ENCODE results near the gene PCCA. TPM values are rescaled to one million over a fixed set of nuclear protein-coding genes. Genes with fewer than 3 reads are reported as not detected.

Gene PCCA
- total RNA-seq, 1 donor from 2014 or later, result 229 TPM

GRCh38 chr13:100534911-100535310, 446.0 kb downstream of the PCCA start:
- no peak overlapping the region for H3K9ac ChIP-seq (ENCODE audit: low read depth in 1 of 3, low read length in 3 of 3)
- H3K9me3 ChIP-seq (ENCODE audit: control insufficient read depth in 3 of 3, low read length in 3 of 3), result no peaks in the 10 kb centered on the region
- H3K36me3 ChIP-seq (ENCODE audit: control insufficient read depth in 3 of 3, insufficient read depth in 3 of 3, low read length in 3 of 3), result peaks cover 0 to 12% (median 9%) of the 10 kb centered on the region in 3 donors
- H3K27ac ChIP-seq (ENCODE audit: low read depth, low read length), result no peak overlapping the region
- H3K4me1 ChIP-seq (ENCODE audit: control insufficient read depth in 3 of 3, insufficient read depth in 3 of 3, low read length in 3 of 3), result no peaks in the 10 kb centered on the region
- H3K4me3 ChIP-seq (ENCODE audit: low read length in 3 of 3), result no peak overlapping the region
- H3K27me3 ChIP-seq (ENCODE audit: control insufficient read depth in 3 of 3, insufficient read depth in 3 of 3, low read length in 3 of 3), result no peaks in the 10 kb centered on the region

DNA sequence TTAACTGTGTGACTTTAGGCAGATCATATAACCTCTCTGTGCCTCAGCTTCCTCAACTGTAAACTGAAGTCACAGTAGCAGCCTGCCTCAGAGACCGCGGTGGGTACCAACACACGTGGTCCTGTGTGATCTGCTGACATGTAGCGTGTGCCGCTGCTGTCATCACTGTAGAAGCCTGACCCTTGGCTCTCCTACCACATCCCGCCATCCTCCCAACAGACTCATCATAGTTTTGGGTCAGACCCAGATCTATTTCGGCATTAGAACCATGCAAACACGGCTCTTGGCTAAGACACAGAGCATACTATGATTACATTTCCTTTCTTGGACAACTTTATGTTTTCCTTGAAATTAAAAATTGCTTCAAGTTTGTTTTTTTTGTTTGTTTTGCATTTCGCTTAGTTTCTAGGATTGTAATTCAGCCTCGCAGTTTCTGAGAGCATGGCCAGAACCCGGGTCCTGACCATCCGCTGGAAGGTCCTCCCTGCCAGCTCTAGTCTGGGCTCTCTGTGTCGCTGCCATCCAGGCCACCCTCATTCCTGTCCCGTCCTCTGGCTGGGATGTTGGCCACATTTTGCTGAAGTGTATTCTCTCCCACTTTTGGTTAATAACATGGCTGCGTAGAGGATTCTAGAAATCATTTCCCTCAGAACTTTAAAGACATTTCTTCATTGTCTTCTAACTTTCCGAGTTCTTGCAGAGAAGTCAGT, 446.7 kb downstream of the PCCA start:
- H3K4me3 ChIP-seq (ENCODE audit: low read length in 3 of 3), result no peak overlapping the region
- no peaks in the 10 kb centered on the region for H3K27me3 ChIP-seq (ENCODE audit: control insufficient read depth in 3 of 3, insufficient read depth in 3 of 3, low read length in 3 of 3)
- H3K9ac ChIP-seq (ENCODE audit: low read depth in 1 of 3, low read length in 3 of 3), result no peak overlapping the region
- peaks cover 0 to 12% (median 9%) of the 10 kb centered on the region in 3 donors for H3K36me3 ChIP-seq (ENCODE audit: control insufficient read depth in 3 of 3, insufficient read depth in 3 of 3, low read length in 3 of 3)
- H3K4me1 ChIP-seq (ENCODE audit: control insufficient read depth in 3 of 3, insufficient read depth in 3 of 3, low read length in 3 of 3), result no peaks in the 10 kb centered on the region
- no peak overlapping the region for H3K27ac ChIP-seq (ENCODE audit: low read depth, low read length)
- no peaks in the 10 kb centered on the region for H3K9me3 ChIP-seq (ENCODE audit: control insufficient read depth in 3 of 3, low read length in 3 of 3)

GRCh38 chr13:100536643-100537180, 447.8 kb downstream of the PCCA start:
- no peaks in the 10 kb centered on the region for H3K4me1 ChIP-seq (ENCODE audit: control insufficient read depth in 3 of 3, insufficient read depth in 3 of 3, low read length in 3 of 3)

GRCh38 chr13:100537486-100537885, 448.6 kb downstream of the PCCA start:
- Histone ChIP-seq H3K27ac (ENCODE audit: low read depth, low read length) (no peak overlapping the region), H3K36me3 (ENCODE audit: control insufficient read depth in 3 of 3, insufficient read depth in 3 of 3, low read length in 3 of 3) (peaks cover 0 to 11% (median 9%) of the 10 kb centered on the region in 3 donors), H3K4me1 (ENCODE audit: control insufficient read depth in 3 of 3, insufficient read depth in 3 of 3, low read length in 3 of 3) (no peaks in the 10 kb centered on the region), H3K9ac (ENCODE audit: low read depth in 1 of 3, low read length in 3 of 3) (no peak overlapping the region), H3K9me3 (ENCODE audit: control insufficient read depth in 3 of 3, low read length in 3 of 3) (no peaks in the 10 kb centered on the region), H3K4me3 (ENCODE audit: low read length in 3 of 3) (no peak overlapping the region), H3K27me3 (ENCODE audit: control insufficient read depth in 3 of 3, insufficient read depth in 3 of 3, low read length in 3 of 3) (no peaks in the 10 kb centered on the region)

More at GRCh38 chr13:100536643-100537180, 447.8 kb downstream of the PCCA start:
- Histone ChIP-seq H3K27ac (ENCODE audit: low read depth, low read length) (no peak overlapping the region), H3K4me3 (ENCODE audit: low read length in 3 of 3) (no peak overlapping the region), H3K9me3 (ENCODE audit: control insufficient read depth in 3 of 3, low read length in 3 of 3) (no peaks in the 10 kb centered on the region), H3K27me3 (ENCODE audit: control insufficient read depth in 3 of 3, insufficient read depth in 3 of 3, low read length in 3 of 3) (no peaks in the 10 kb centered on the region), H3K36me3 (ENCODE audit: control insufficient read depth in 3 of 3, insufficient read depth in 3 of 3, low read length in 3 of 3) (peaks cover 0 to 12% (median 11%) of the 10 kb centered on the region in 3 donors), H3K9ac (ENCODE audit: low read depth in 1 of 3, low read length in 3 of 3) (no peak overlapping the region)

- H3K27ac ChIP-seq (ENCODE audit: low read depth, low read length), result no peak overlapping the region
- H3K4me3 ChIP-seq (ENCODE audit: low read length in 3 of 3), result no peak overlapping the region
- no peaks in the 10 kb centered on the region for H3K4me1 ChIP-seq (ENCODE audit: control insufficient read depth in 3 of 3, insufficient read depth in 3 of 3, low read length in 3 of 3)
- no peaks in the 10 kb centered on the region for H3K9me3 ChIP-seq (ENCODE audit: control insufficient read depth in 3 of 3, low read length in 3 of 3)
- H3K27me3 ChIP-seq (ENCODE audit: control insufficient read depth in 3 of 3, insufficient read depth in 3 of 3, low read length in 3 of 3), result no peaks in the 10 kb centered on the region
- H3K36me3 ChIP-seq (ENCODE audit: control insufficient read depth in 3 of 3, insufficient read depth in 3 of 3, low read length in 3 of 3), result peaks cover 0 to 7% (median 4%) of the 10 kb centered on the region in 3 donors
- no peak overlapping the region for H3K9ac ChIP-seq (ENCODE audit: low read depth in 1 of 3, low read length in 3 of 3)
Observed at GRCh38 chr13:100537951-100538462, 449.1 kb downstream of the PCCA start.

GRCh38 chr13:100540621-100541020, 451.7 kb downstream of the PCCA start:
- Histone ChIP-seq H3K9me3 (ENCODE audit: control insufficient read depth in 3 of 3, low read length in 3 of 3) (no peaks in the 10 kb centered on the region), H3K27ac (ENCODE audit: low read depth, low read length) (no peak overlapping the region), H3K27me3 (ENCODE audit: control insufficient read depth in 3 of 3, insufficient read depth in 3 of 3, low read length in 3 of 3) (no peaks in the 10 kb centered on the region), H3K4me3 (ENCODE audit: low read length in 3 of 3) (no peak overlapping the region), H3K36me3 (ENCODE audit: control insufficient read depth in 3 of 3, insufficient read depth in 3 of 3, low read length in 3 of 3) (peaks cover 0 to 4% (median 0%) of the 10 kb centered on the region in 3 donors), H3K4me1 (ENCODE audit: control insufficient read depth in 3 of 3, insufficient read depth in 3 of 3, low read length in 3 of 3) (peaks cover 8 to 9% (median 9%) of the 10 kb centered on the region in 3 donors), H3K9ac (ENCODE audit: low read depth in 1 of 3, low read length in 3 of 3) (no peak overlapping the region)

GRCh38 chr13:100541897-100542825, 453.3 kb downstream of the PCCA start:
- no peaks in the 10 kb centered on the region for H3K27me3 ChIP-seq (ENCODE audit: control insufficient read depth in 3 of 3, insufficient read depth in 3 of 3, low read length in 3 of 3)
- H3K4me3 ChIP-seq (ENCODE audit: low read length in 3 of 3), result no peak overlapping the region
- H3K36me3 ChIP-seq (ENCODE audit: control insufficient read depth in 3 of 3, insufficient read depth in 3 of 3, low read length in 3 of 3), result peaks cover 0 to 4% (median 0%) of the 10 kb centered on the region in 3 donors
- H3K9ac ChIP-seq (ENCODE audit: low read depth in 1 of 3, low read length in 3 of 3), result no peak overlapping the region
- peaks cover 8 to 9% (median 9%) of the 10 kb centered on the region in 3 donors for H3K4me1 ChIP-seq (ENCODE audit: control insufficient read depth in 3 of 3, insufficient read depth in 3 of 3, low read length in 3 of 3)
- H3K27ac ChIP-seq (ENCODE audit: low read depth, low read length), result no peak overlapping the region
- no peaks in the 10 kb centered on the region for H3K9me3 ChIP-seq (ENCODE audit: control insufficient read depth in 3 of 3, low read length in 3 of 3)

GRCh38 chr13:100542826-100543156, 453.9 kb downstream of the PCCA start:
- Histone ChIP-seq H3K27me3 (ENCODE audit: control insufficient read depth in 3 of 3, insufficient read depth in 3 of 3, low read length in 3 of 3) (no peaks in the 10 kb centered on the region), H3K4me1 (ENCODE audit: control insufficient read depth in 3 of 3, insufficient read depth in 3 of 3, low read length in 3 of 3) (peaks cover 11% of the 10 kb centered on the region in 3 donors), H3K9ac (ENCODE audit: low read depth in 1 of 3, low read length in 3 of 3) (no peak overlapping the region), H3K4me3 (ENCODE audit: low read length in 3 of 3) (no peak overlapping the region), H3K36me3 (ENCODE audit: control insufficient read depth in 3 of 3, insufficient read depth in 3 of 3, low read length in 3 of 3) (peaks cover 0 to 2% (median 0%) of the 10 kb centered on the region in 3 donors), H3K9me3 (ENCODE audit: control insufficient read depth in 3 of 3, low read length in 3 of 3) (no peaks in the 10 kb centered on the region), H3K27ac (ENCODE audit: low read depth, low read length) (no peak overlapping the region)

DNA sequence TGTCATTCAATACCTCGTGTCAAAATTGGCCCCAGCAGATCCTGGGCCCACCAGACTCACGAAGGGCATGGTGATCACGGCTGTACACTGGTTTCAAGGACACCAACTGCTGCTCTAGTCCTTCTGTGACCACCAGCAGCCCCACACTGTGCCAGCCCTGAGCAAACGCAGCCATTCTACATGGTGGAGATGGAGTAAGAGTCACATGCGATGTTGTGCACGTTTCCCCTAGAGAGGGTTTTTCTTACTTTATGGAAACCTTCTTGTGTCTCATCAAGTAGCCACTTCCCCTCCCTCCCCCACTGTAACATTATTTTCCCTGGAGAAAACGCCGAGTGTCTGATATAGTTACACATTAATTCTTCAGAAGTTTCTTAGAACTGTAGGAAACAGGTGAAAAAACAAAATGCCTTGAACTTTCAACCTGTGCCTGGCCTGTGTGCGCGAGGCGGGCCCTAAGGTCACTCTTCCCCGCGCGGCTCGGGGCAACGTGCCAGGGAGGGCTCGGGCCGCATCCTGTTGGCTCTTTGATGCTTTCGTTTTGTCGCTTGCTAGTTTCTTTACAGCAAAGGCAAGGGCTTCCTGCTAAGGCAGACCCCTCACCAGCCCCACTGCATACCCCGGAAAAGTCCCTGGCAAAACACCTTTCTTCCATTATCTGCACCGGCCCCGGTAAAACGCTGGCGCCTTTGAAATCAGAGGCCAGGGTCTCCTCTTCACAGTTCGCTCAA, 455.1 kb downstream of the PCCA start:
- H3K27ac ChIP-seq (ENCODE audit: low read depth, low read length), result no peak overlapping the region

More for the DNA sequence above, 455.1 kb downstream of the PCCA start:
- Histone ChIP-seq H3K9me3 (ENCODE audit: control insufficient read depth in 3 of 3, low read length in 3 of 3) (no peaks in the 10 kb centered on the region), H3K9ac (ENCODE audit: low read depth in 1 of 3, low read length in 3 of 3) (peak overlapping the region in 1 of 3 donors; percentile 12), H3K4me3 (ENCODE audit: low read length in 3 of 3) (peak overlapping the region in 1 of 3 donors; percentile 22), H3K4me1 (ENCODE audit: control insufficient read depth in 3 of 3, insufficient read depth in 3 of 3, low read length in 3 of 3) (peaks cover 11 to 14% (median 14%) of the 10 kb centered on the region in 3 donors), H3K27me3 (ENCODE audit: control insufficient read depth in 3 of 3, insufficient read depth in 3 of 3, low read length in 3 of 3) (no peaks in the 10 kb centered on the region), H3K36me3 (ENCODE audit: control insufficient read depth in 3 of 3, insufficient read depth in 3 of 3, low read length in 3 of 3) (peaks cover 0 to 2% (median 0%) of the 10 kb centered on the region in 3 donors)
